NCI-H2081 treated with DMSO at 0.1 percent for 48 hours (cell line): Measurements from ENCODE around the gene CAPNS2.

Experiments
- DNase-seq: peaks from one replicate; lab custom pipeline; 2025; lab: John Stamatoyannopoulos, UW

The CAPNS2 gene

GRCh38 chr16:55566432-55567175 is at the start of gene CAPNS2:
Gene CAPNS2 (plus strand): TSS chr16:55566684. CDS start chr16:55566757, 73 bp downstream.
- DNase-seq, result no peak

GRCh38 chr16:55521792-55522191 is 44.7 kb upstream of the CAPNS2 start:
- DNase-seq, result no peak

GRCh38 chr16:55526441-55526840 is 40.0 kb upstream of the CAPNS2 start:
- no peak for DNase-seq

GRCh38 chr16:55527885-55528284 is 38.6 kb upstream of the CAPNS2 start:
- DNase-seq, result no peak

GRCh38 chr16:55529018-55529417 is 37.5 kb upstream of the CAPNS2 start:
- DNase-seq, result no peak

- DNase-seq, result no peak
Observed at GRCh38 chr16:55530316-55530856, 36.1 kb upstream of the CAPNS2 start.

- DNase-seq, result no peak
Observed at GRCh38 chr16:55532227-55532626, 34.3 kb upstream of the CAPNS2 start.

- no peak for DNase-seq
Observed at GRCh38 chr16:55534756-55535155, 31.7 kb upstream of the CAPNS2 start.

- DNase-seq, result no peak
Observed at GRCh38 chr16:55539049-55539448, 27.4 kb upstream of the CAPNS2 start.

- DNase-seq, result no peak
Observed at GRCh38 chr16:55539488-55539887, 27.0 kb upstream of the CAPNS2 start.

- DNase-seq, result no peak
Observed at GRCh38 chr16:55540221-55540620, 26.3 kb upstream of the CAPNS2 start.

- no peak for DNase-seq
Observed at GRCh38 chr16:55542459-55543082, 23.9 kb upstream of the CAPNS2 start.

GRCh38 chr16:55543472-55543871 is 23.0 kb upstream of the CAPNS2 start:
- DNase-seq, result no peak

GRCh38 chr16:55552621-55553020 is 13.9 kb upstream of the CAPNS2 start:
- no peak for DNase-seq

GRCh38 chr16:55555436-55555835 is 11.0 kb upstream of the CAPNS2 start:
- DNase-seq, result no peak

- no peak for DNase-seq
Observed at GRCh38 chr16:55557186-55557585, 9.3 kb upstream of the CAPNS2 start.

GRCh38 chr16:55559233-55559632 is 7.3 kb upstream of the CAPNS2 start:
- no peak for DNase-seq

- DNase-seq, result no peak
Observed at GRCh38 chr16:55559933-55560516, 6.5 kb upstream of the CAPNS2 start.

GRCh38 chr16:55561319-55561848 is 5.1 kb upstream of the CAPNS2 start:
- DNase-seq, result no peak

GRCh38 chr16:55562936-55563335 is 3.5 kb upstream of the CAPNS2 start:
- DNase-seq, result no peak

- DNase-seq, result no peak
Observed at GRCh38 chr16:55563797-55564196, 2.7 kb upstream of the CAPNS2 start.

GRCh38 chr16:55565086-55565485 is 1.4 kb upstream of the CAPNS2 start:
- no peak for DNase-seq

GRCh38 chr16:55567382-55567781 is 898 bp downstream of the CAPNS2 start:
- no peak for DNase-seq
